H9 (cell line): ENCODE data around the gene NTSR1. TPM values are rescaled to one million over a fixed set of nuclear protein-coding genes. Genes with fewer than 3 reads are reported as not detected.

Experiments used
- DNase-seq: peaks from one replicate; pipeline ENCODE4 v3.0.0-alpha.2; 2017
- H2AFZ ChIP-seq: one replicate; pipeline ENCODE4 v1.6.1; 2013; ENCODE audit warnings: mild to moderate bottlenecking, low read length, control low read depth, moderate library complexity
- H2AK5ac ChIP-seq: 2 replicates; pipeline ENCODE4 v1.6.1; 2013; ENCODE audit warnings: low read length, control low read depth, mixed read lengths; ENCODE audit not compliant: insufficient read length
- H2BK120ac ChIP-seq: one replicate; pipeline ENCODE4 v1.6.1; 2013; ENCODE audit warnings: low read depth, mild to moderate bottlenecking, low read length, control low read depth, inconsistent platforms; ENCODE audit not compliant: poor library complexity, severe bottlenecking
- H2BK12ac ChIP-seq: 2 replicates; pipeline ENCODE4 v1.6.1; 2013; ENCODE audit warnings: low read length, control low read depth, mixed read lengths, low read depth; ENCODE audit not compliant: insufficient read length
- H2BK15ac ChIP-seq: 2 replicates; pipeline ENCODE4 v1.6.1; 2013; ENCODE audit warnings: low read depth, low read length, control low read depth
- H2BK20ac ChIP-seq: one replicate; pipeline ENCODE4 v1.6.1; 2013; ENCODE audit warnings: low read depth, mild to moderate bottlenecking, low read length, control low read depth, inconsistent platforms; ENCODE audit not compliant: poor library complexity, severe bottlenecking
- H2BK5ac ChIP-seq: 2 replicates; pipeline ENCODE4 v1.6.1; 2013; ENCODE audit warnings: low read length, control low read depth, mixed read lengths; ENCODE audit not compliant: insufficient read length
- H3K14ac ChIP-seq: 2 replicates; pipeline ENCODE4 v1.6.1; 2013; ENCODE audit warnings: low read length, control low read depth; ENCODE audit not compliant: insufficient read depth
- H3K18ac ChIP-seq: 2 replicates; pipeline ENCODE4 v1.6.1; 2013; ENCODE audit warnings: low read depth, mild to moderate bottlenecking, mixed read lengths, low read length, control low read depth; ENCODE audit not compliant: insufficient read length
- H3K23ac ChIP-seq: 2 replicates; pipeline ENCODE4 v1.6.1; 2013; ENCODE audit warnings: low read length, control low read depth, mixed read lengths, low read depth; ENCODE audit not compliant: insufficient read length
- H3K23me2 ChIP-seq: 2 replicates; pipeline ENCODE4 v1.6.1; 2013; ENCODE audit warnings: low read depth, mild to moderate bottlenecking, mixed read lengths, low read length, control low read depth; ENCODE audit not compliant: insufficient read length, poor library complexity, severe bottlenecking
- H3K27ac ChIP-seq: 2 replicates; pipeline ENCODE4 v1.5.1; 2013; ENCODE audit warnings: low read length, control low read depth, mixed read lengths, low read depth; ENCODE audit not compliant: insufficient read length
- H3K27me3 ChIP-seq: 2 replicates; pipeline ENCODE4 v1.6.1; 2013; ENCODE audit warnings: low read length, control low read depth, inconsistent platforms; ENCODE audit not compliant: insufficient read depth
- H3K4ac ChIP-seq: 2 replicates; pipeline ENCODE4 v1.6.1; 2013; ENCODE audit warnings: low read depth, mild to moderate bottlenecking, control low read depth, inconsistent platforms, low read length, moderate library complexity
- H3K4me1 ChIP-seq: 2 replicates; pipeline ENCODE4 v1.6.1; 2013; ENCODE audit warnings: low read length, control low read depth, inconsistent platforms; ENCODE audit not compliant: insufficient read depth
- H3K4me2 ChIP-seq: 2 replicates; pipeline ENCODE4 v1.6.1; 2013; ENCODE audit warnings: low read length, control low read depth, mixed read lengths; ENCODE audit not compliant: insufficient read length, insufficient read depth
- H3K56ac ChIP-seq: 2 replicates; pipeline ENCODE4 v1.6.1; 2013; ENCODE audit warnings: low read depth, mild to moderate bottlenecking, mixed read lengths, low read length, control low read depth; ENCODE audit not compliant: insufficient read length
- H3K79me1 ChIP-seq: 2 replicates; pipeline ENCODE4 v1.6.1; 2013; ENCODE audit warnings: low read depth, mild to moderate bottlenecking, moderate library complexity, low read length, control low read depth, inconsistent platforms; ENCODE audit not compliant: insufficient read depth, poor library complexity, severe bottlenecking
- H3K79me2 ChIP-seq: 2 replicates; pipeline ENCODE4 v1.6.1; 2013; ENCODE audit warnings: low read length, control low read depth, inconsistent platforms; ENCODE audit not compliant: insufficient read depth
- H3K9ac ChIP-seq: 2 replicates; pipeline ENCODE4 v1.6.1; 2013; ENCODE audit warnings: low read length, control low read depth, mixed read lengths; ENCODE audit not compliant: insufficient read length; ENCODE audit errors: extremely low read depth
- H3K9me3 ChIP-seq: one replicate; pipeline ENCODE4 v1.6.1; 2013; ENCODE audit warnings: low read depth, low read length, inconsistent platforms; ENCODE audit not compliant: control insufficient read depth
- H3T11ph ChIP-seq: one replicate; pipeline ENCODE4 v1.6.1; 2013; ENCODE audit warnings: mild to moderate bottlenecking, low read length, control low read depth, inconsistent platforms
- H4K20me1 ChIP-seq: one replicate; pipeline ENCODE4 v1.6.1; 2013; ENCODE audit not compliant: control insufficient read depth, insufficient read length, insufficient read depth
- H4K5ac ChIP-seq: 2 replicates; pipeline ENCODE4 v1.6.1; 2013; ENCODE audit warnings: low read depth, mild to moderate bottlenecking, mixed read lengths, low read length, control low read depth; ENCODE audit not compliant: insufficient read length
- H4K8ac ChIP-seq: replicated peaks from 2 replicates; pipeline ENCODE4 v1.6.1; 2013; ENCODE audit warnings: low read length, control low read depth, mixed read lengths, low read depth; ENCODE audit not compliant: insufficient read length
- H4K91ac ChIP-seq: 2 replicates; pipeline ENCODE4 v1.6.1; 2013; ENCODE audit warnings: low read depth, mild to moderate bottlenecking, moderate library complexity, mixed read lengths, low read length, control low read depth; ENCODE audit not compliant: insufficient read length
- H3K27ac Mint-ChIP-seq, 3 experiments: 2 replicates in 2 of 3; 3 replicates in 1 of 3; pipeline ENCODE4 v1.8.0; 2020 to 2021; ENCODE audit warnings: mixed read lengths in 3 of 3, mild to moderate bottlenecking in 1 of 3, moderate library complexity in 1 of 3
- H3K27me3 Mint-ChIP-seq: 2 replicates; pipeline ENCODE4 v1.8.0; 2021; ENCODE audit warnings: low read depth, mild to moderate bottlenecking, moderate library complexity, mixed read lengths
- H3K36me3 Mint-ChIP-seq, 3 experiments: 2 replicates in 2 of 3; 3 replicates in 1 of 3; pipeline ENCODE4 v1.8.0; 2020 to 2021; ENCODE audit warnings: low read depth in 3 of 3, mixed read lengths in 3 of 3; ENCODE audit not compliant: insufficient read depth in 1 of 3
- H3K4me1 Mint-ChIP-seq, 2 experiments: 2 replicates each; pipeline ENCODE4 v1.8.0; 2020; ENCODE audit warnings: mixed read lengths in 2 of 2
- H3K4me3 Mint-ChIP-seq, 2 experiments: 2 replicates in 1 of 2; 3 replicates in 1 of 2; pipeline ENCODE4 v1.8.0; 2020 to 2021; ENCODE audit warnings: mild to moderate bottlenecking in 2 of 2, mixed read lengths in 2 of 2, moderate library complexity in 1 of 2
- H3K9me3 Mint-ChIP-seq, 2 experiments: 2 replicates in 1 of 2; 3 replicates in 1 of 2; pipeline ENCODE4 v1.8.0; 2020; ENCODE audit warnings: mild to moderate bottlenecking in 2 of 2, mixed read lengths in 2 of 2, moderate library complexity in 1 of 2
- CTCF ChIP-seq: fragments of 200-600 bp; sonication (generic); conservative IDR thresholded peaks from 3 replicates; pipeline ENCODE4 v1.8.0; 2021; ENCODE audit warnings: antibody characterized with exemption, mild to moderate bottlenecking
- WGBS: extraction: QIAGEN DNeasy Blood & Tissue Kit; methylation state at CpG from one replicate; pipeline ENCODE4 v1.1.7; 2013; ENCODE audit warnings: missing lambda C conversion rate, low lambda C conversion rate, mixed read lengths; ENCODE audit not compliant: insufficient read length; ENCODE audit errors: extremely low coverage; 5-methylcytosine and 5-hydroxymethylcytosine counted together
- total RNA-seq: library from RNA; stranded (reverse); gene quantifications from 2 replicates; pipeline ENCODE4 v1.2.1, GENCODE V29; 2021

Gene NTSR1
- total RNA-seq, 1 experiment from 2014 or later = 0.11 TPM

GRCh38 chr20:62726276-62726675, 17.6 kb downstream of the NTSR1 start:
- no peak overlapping the region for H3K27ac ChIP-seq
- H3K9me3 ChIP-seq = no peaks in the 10 kb centered on the region
- Mint-ChIP-seq H3K27ac (no peak overlapping the region), H3K4me3 (no peak overlapping the region), H3K36me3 (peaks cover 0 to 10% (median 3%) of the 10 kb centered on the region in 3 experiments; a peak in 4 of 7 replicates), H3K4me1 (no peaks in the 10 kb centered on the region), H3K27me3 (peaks cover 31% of the 10 kb centered on the region), H3K9me3 (peaks cover 10% of the 10 kb centered on the region in 2 experiments)
- no peak overlapping the region for H3K9ac ChIP-seq
- no peak overlapping the region for H3K4ac ChIP-seq
- no peak overlapping the region for H2BK120ac ChIP-seq
- H3K79me2 ChIP-seq = no peaks in the 10 kb centered on the region
- no CpG with 5 or more reads among the region's 12 CpGs for WGBS
- no peak for DNase-seq
- H3K4me1 ChIP-seq = no peaks in the 10 kb centered on the region
- no peak overlapping the region for H3K14ac ChIP-seq
- no peaks in the 10 kb centered on the region for H3K23me2 ChIP-seq
- no peak overlapping the region for H3K18ac ChIP-seq
- no peak overlapping the region for H3T11ph ChIP-seq
- no peak overlapping the region for H3K23ac ChIP-seq
- no peak overlapping the region for H2BK12ac ChIP-seq
- no peak overlapping the region for H2BK20ac ChIP-seq
- no peak overlapping the region for H4K91ac ChIP-seq
- H2AFZ ChIP-seq = no peak overlapping the region
- no peak overlapping the region for H2BK5ac ChIP-seq
- no peaks in the 10 kb centered on the region for H3K27me3 ChIP-seq
- no peaks in the 10 kb centered on the region for H4K20me1 ChIP-seq
- H2BK15ac ChIP-seq = no peak overlapping the region
- H4K8ac ChIP-seq = no peak overlapping the region
- H3K4me2 ChIP-seq = no peak overlapping the region
- H3K79me1 ChIP-seq = no peaks in the 10 kb centered on the region
- no peak for TF ChIP-seq CTCF
- H4K5ac ChIP-seq = no peak overlapping the region
- H3K56ac ChIP-seq = no peak overlapping the region
- H2AK5ac ChIP-seq = no peak overlapping the region
